Adrenal gland (tissue), 5 donors: ENCODE results near the gene SAXO2.
"Not testable (repeated sequence)": the region's sequence is repeated elsewhere in the genome, so short reads cannot be mapped to it uniquely, and the experiment has no call there.

Experiments used
- POLR2A ChIP-seq, 2 donors: fragments of 450-650 bp; IDR thresholded peaks; one replicate each; pipeline ENCODE4 v1.6.1; 2017; ENCODE audit warnings: antibody characterized with exemption in 2 of 2, mild to moderate bottlenecking in 2 of 2, moderate library complexity in 1 of 2
- TF ChIP-seq, protein P1 (sequence below), 6 experiments: fragments of 450-650 bp in 4 of 6; fragments of 200-600 bp in 2 of 6; sonication (generic) in 1 of 6; IDR thresholded peaks; 1 replicate in 5 of 6; 2 replicates in 1 of 6; pipeline versions ENCODE4 v1.5.1 to v1.8.0; 2016 to 2021; ENCODE audit warnings: antibody characterized with exemption in 6 of 6, mild to moderate bottlenecking in 2 of 6, moderate library complexity in 1 of 6
- donor health status: DM: no; HTN: no; CAD: no.

DNA sequence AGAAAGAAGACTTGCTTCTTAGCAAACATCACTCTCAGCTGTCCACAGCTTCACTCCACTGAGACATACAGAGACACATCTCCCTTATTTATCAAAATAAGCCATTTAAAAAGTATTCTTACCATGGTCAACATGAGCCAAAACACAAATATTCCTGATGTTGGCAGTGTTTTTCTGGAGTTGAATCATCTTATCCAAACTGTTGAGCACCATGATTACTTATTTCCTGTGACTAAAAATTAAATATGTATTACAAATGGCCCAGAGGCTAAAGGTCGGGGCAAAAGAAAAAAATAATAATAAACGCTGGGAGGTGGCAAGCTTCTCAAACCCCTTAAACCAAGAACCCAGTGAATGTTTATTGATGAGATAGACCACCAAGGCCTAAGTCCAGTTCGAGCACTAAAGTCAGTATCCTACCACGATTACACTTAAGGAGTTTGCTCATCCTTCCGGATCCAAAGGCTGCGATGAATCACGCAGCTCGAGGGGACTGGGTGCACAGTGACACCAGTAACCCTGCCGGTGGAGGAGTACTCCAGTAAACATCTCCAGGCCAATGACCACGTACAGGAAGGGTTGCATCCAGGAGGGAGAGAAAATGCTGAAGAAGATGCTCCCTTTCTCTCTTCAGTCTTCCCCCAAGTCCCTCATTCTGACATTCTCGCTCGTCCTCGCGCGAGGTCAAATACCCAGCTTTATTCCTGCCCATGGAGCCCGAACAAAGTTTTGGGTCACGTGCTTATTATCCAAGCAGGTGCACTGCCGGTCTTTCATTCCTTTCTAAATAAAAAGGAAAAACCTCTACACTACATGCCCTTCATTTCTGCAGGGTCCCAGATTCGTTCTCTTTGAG, 824 bp upstream of the SAXO2 start:
- TF ChIP-seq POLR2A (IDR thresholded peaks at IDR 0.05) = peak in 1 of 2 donors; percentile 8
- TF ChIP-seq, protein P1, sequence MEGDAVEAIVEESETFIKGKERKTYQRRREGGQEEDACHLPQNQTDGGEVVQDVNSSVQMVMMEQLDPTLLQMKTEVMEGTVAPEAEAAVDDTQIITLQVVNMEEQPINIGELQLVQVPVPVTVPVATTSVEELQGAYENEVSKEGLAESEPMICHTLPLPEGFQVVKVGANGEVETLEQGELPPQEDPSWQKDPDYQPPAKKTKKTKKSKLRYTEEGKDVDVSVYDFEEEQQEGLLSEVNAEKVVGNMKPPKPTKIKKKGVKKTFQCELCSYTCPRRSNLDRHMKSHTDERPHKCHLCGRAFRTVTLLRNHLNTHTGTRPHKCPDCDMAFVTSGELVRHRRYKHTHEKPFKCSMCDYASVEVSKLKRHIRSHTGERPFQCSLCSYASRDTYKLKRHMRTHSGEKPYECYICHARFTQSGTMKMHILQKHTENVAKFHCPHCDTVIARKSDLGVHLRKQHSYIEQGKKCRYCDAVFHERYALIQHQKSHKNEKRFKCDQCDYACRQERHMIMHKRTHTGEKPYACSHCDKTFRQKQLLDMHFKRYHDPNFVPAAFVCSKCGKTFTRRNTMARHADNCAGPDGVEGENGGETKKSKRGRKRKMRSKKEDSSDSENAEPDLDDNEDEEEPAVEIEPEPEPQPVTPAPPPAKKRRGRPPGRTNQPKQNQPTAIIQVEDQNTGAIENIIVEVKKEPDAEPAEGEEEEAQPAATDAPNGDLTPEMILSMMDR (IDR thresholded peaks at IDR 0.05) = not testable (repeated sequence)
